GM06990 (cell line): ENCODE data around the gene SLC23A2.

Source experiments
- DNase-seq: peaks from one replicate; pipeline ENCODE4 v3.0.0-alpha.2; 2011; ENCODE audit not compliant: insufficient read length; ENCODE audit errors: extremely low read depth
- H3K27me3 ChIP-seq: replicated peaks from 2 replicates; pipeline ENCODE4 v1.6.0; 2011; ENCODE audit warnings: low read length; ENCODE audit not compliant: control insufficient read depth, insufficient read depth
- H3K36me3 ChIP-seq: 2 replicates; pipeline ENCODE4 v1.5.1; 2011; ENCODE audit warnings: low read length; ENCODE audit not compliant: control insufficient read depth, insufficient read depth
- H3K4me3 ChIP-seq: replicated peaks from 2 replicates; pipeline ENCODE4 v1.5.1; 2011; ENCODE audit warnings: low read depth, mild to moderate bottlenecking, control low read depth, low read length
- TF ChIP-seq, protein P1 (sequence below): IDR thresholded peaks from 2 replicates; pipeline ENCODE4 v1.5.1; 2011; ENCODE audit warnings: low read length, control low read depth, mild to moderate bottlenecking, inconsistent platforms; ENCODE audit not compliant: insufficient read depth, poor library complexity, severe bottlenecking

The SLC23A2 gene

DNA sequence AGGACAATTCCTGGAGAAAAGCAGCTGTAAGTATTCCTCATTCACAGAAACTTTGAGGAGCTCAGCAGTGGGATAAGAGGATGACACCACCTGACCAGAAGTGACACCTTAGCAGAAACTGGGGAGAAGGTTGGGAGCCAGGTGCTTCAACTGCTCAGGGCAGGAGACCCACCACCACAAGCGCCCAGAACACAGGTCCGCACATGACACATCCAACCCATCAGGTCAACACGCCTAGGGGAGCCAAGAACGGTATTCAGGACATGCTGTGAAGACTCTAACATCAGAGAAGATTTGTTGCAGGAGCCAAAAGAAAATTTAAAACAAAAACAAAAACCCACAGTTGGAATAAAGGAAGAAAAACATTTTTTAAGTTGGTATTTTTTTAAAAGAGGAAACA lies 50.5 kb downstream of the SLC23A2 start:
- Histone ChIP-seq H3K27me3 (no peaks in the 10 kb centered on the region), H3K4me3 (no peak overlapping the region), H3K36me3 (no peaks in the 10 kb centered on the region)
- TF ChIP-seq, protein P1, sequence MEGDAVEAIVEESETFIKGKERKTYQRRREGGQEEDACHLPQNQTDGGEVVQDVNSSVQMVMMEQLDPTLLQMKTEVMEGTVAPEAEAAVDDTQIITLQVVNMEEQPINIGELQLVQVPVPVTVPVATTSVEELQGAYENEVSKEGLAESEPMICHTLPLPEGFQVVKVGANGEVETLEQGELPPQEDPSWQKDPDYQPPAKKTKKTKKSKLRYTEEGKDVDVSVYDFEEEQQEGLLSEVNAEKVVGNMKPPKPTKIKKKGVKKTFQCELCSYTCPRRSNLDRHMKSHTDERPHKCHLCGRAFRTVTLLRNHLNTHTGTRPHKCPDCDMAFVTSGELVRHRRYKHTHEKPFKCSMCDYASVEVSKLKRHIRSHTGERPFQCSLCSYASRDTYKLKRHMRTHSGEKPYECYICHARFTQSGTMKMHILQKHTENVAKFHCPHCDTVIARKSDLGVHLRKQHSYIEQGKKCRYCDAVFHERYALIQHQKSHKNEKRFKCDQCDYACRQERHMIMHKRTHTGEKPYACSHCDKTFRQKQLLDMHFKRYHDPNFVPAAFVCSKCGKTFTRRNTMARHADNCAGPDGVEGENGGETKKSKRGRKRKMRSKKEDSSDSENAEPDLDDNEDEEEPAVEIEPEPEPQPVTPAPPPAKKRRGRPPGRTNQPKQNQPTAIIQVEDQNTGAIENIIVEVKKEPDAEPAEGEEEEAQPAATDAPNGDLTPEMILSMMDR: no peak
- no peak for DNase-seq

DNA sequence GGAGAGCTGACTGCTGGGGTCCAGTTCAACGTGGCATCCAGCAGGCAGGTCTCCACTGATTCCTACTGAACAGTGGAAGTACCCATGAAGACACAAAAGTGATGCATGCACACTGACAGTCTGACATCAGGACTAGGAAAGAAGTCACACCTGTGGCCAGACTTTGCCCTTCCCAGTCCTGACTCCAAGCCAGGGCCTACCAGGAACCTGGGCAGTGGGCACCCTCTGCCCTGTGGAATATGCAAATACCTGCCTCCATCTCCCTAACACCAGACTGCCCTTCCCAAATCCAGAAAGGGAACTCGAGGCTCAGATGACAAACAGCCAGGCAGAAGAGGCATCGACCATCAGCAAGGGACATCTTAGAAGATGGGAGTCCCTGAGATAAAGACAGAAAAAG lies 50.9 kb downstream of the SLC23A2 start:
- no peak overlapping the region for H3K4me3 ChIP-seq
- TF ChIP-seq, protein P1: no peak
- DNase-seq: no peak
- no peaks in the 10 kb centered on the region for H3K36me3 ChIP-seq
- no peaks in the 10 kb centered on the region for H3K27me3 ChIP-seq

DNA sequence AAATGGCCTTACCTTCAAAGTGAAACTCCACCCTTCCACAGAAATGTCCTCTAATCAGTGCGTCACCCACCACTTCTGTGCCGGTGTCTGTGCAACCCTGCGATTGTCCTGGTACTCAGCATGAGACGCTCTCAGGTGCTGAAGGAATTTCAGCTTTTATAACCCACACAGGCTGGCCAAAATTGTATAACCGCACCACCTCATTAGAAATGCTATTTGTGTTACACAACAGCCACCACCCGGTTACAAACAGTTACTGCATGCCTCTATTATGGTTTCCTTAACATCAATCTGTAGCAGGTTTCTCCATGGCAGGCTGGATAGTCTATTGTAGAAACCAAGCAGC lies 51.5 kb downstream of the SLC23A2 start:
- peak; percentile 41 for DNase-seq

DNA sequence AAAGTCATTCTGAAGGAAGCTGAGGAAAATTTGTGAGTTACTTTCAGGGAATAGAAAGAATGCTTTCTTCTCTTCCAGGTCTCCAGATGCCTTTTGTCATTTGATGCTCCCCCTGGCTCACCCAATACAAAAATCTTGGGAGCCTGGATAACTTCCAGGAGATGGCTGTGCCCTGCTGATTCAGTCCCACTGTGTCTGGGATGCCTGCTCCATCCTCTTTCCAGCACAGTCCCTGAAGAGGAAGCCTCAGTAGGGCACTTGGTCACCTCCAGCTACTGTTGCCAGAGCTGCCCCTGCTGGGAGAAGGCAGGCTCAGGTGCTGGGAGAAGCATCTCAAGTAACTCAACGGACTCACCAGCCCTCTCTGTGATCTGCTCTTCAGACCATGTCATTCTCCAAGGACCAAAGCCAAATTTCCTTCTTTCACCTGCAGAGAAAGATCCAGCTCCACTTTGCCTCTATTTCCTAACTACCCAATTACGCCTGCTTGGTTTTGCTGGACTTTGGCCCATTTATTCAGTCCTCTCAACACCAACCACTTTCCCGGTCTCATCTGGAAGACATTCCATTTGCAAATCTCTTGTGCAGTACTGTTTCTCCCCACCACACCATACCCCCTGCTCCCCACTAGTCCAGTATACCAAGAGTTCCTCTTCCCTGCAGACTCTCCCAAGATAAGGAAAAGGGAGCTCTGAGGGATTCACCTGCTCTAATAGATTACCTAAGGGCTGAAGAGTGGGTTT lies 53.3 kb downstream of the SLC23A2 start:
- no peak for DNase-seq
- Histone ChIP-seq H3K27me3 (no peaks in the 10 kb centered on the region), H3K36me3 (no peaks in the 10 kb centered on the region), H3K4me3 (no peak overlapping the region)
- TF ChIP-seq, protein P1: no peak

More for the DNA sequence above, 51.5 kb downstream of the SLC23A2 start:
- Histone ChIP-seq H3K36me3 (no peaks in the 10 kb centered on the region), H3K4me3 (no peak overlapping the region; the same call in 1 of the 2 replicates), H3K27me3 (no peaks in the 10 kb centered on the region)
- TF ChIP-seq, protein P1: peak; percentile 71

DNA sequence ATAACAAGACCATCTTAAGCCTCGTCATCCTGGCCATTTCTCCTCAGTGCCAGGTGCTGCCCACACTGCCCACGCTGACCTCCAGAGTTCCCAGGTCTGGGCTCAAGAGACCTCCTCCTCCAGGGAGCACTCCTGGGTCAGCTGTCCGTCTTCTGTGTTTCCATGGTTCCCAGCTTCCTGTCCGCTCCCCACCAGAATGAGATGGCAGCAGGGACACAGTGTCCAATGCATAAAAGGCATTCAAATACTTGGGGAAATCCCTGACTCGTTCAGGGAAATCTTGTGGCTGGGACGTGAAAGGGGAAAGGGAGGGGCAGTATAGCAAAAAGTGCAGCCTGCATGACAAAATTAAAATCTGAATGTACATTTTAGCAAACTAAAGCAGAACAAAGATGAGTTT lies 54.3 kb downstream of the SLC23A2 start:
- no peaks in the 10 kb centered on the region for H3K36me3 ChIP-seq

More for the DNA sequence above, 54.3 kb downstream of the SLC23A2 start:
- Histone ChIP-seq H3K27me3 (no peaks in the 10 kb centered on the region), H3K4me3 (no peak overlapping the region)
- TF ChIP-seq, protein P1: no peak
- peak; percentile 33 for DNase-seq
